ENCODE results near the gene POR.

Gene POR

DNA sequence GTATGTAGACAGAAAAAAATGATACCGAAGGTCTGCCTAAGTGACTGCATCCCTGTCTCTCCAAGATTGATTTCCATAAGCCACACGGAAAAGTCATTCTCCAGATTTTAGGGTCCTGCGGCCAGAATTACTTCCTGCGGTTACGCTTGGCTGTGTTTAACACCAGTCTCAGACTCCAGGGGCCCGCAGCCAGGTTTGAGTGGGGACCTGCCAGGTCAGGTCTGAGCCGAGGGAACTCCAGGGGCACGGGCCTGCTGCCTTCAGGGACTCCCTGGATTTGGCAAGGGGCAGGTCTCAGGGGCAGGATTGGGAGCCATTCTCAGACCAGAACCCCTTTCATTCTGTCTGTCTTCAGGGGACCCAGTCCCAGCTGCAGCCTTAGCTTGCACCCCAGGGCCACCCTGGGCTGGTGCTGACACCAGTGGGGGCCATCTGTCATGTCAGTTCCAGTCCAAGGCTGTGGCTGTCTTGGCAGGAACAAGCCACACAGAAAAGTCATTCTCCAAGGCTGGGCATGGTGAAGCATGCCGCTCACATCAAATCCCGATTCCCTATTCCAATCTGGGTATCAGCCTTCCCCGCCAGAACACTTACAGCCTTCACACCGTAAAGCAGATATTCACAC lies 40.5 kb downstream of the POR start:
- DNase-seq (ENCODE audit: low read depth): no peak

DNA sequence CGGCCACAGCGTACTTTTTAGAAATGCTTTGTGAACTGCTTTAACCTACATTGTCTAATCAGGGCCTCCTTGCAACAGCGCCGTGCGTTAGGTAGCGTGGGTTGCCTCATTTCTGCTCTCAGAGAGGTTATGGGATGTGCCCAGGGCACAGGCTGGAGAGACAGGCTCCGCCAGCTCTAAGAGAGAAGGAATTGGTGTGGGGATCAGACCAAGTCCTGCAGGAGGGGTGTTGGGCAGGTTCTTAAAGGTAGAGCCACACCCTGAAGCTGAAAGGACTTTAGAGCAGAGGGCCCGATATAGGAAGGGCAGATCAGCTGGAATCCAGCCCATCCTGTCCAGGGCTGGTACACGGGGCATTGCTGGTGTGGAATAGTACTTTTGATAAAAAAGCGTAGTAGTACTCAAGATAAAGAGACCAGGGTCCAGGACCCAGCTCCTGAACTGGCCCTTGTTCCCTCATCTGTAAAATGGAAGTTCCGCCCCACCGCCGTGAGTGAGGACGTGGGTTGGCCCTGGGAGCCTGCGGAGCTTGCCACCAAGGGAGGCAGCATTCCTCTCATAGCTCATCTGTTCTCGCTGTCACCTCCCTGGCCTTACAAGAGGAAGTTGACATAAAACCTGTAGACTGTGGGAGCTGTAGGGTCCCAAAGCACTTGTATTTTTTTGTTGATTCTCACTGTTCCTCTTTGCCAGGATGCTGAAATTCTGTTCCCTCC lies 42.2 kb downstream of the POR start:
- no peak for DNase-seq (ENCODE audit: low read depth)

DNA sequence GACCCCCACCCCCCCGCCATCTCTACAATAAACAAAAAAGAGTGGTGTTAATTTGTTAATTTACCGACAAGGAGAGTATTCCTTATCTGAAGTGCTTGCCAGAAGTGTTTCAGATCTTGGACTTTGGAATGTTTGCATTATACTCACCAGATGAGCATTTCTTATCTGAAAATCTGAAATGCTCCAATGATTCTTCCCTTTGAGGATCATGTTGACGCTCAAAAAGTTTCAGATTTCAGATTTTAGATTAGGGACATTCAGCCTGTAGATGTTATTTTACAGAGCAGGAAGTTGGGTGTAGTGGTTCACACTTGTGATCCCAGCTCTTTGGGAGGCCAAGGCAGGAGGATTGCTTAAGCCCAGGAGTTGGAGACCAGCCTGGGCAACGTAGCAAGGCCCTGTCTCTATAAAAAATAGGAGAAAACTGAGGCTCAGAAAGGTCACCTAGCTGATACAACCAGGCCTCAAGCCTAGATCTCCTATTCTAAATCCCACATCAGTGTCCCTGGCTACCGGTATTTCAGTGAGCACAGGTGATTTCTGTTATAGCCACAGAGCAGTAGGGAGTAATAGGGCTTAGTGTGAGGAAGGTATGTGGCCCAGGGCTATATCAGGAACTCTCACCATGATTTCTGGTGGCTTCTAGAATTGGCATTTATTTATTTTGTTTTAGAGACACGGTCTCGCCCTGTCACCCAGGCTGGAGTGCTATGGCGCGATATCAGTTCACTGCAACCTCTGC lies 44.0 kb downstream of the POR start:
- DNase-seq (ENCODE audit: low read depth): no peak

DNA sequence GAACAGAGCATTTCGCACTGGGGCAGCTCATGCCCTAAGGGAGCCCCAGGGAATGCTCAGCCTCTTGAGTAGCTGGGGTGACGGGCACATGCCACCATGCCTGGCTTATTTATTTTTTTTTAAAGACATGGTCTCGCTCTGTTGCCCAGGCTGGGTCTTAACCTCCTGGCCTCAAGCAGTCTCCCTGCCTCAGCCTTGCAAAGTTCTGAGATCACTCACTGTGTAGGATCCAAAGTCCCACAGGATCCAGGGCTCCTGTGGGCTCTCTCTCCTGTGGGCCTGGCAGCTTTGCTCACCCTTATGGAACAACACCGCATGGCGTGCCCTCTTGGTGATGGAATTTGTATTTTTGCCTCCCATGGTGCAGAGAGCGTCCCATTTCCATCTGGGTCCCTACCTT lies 45.4 kb downstream of the POR start:
- no peak for DNase-seq (ENCODE audit: low read depth)

DNA sequence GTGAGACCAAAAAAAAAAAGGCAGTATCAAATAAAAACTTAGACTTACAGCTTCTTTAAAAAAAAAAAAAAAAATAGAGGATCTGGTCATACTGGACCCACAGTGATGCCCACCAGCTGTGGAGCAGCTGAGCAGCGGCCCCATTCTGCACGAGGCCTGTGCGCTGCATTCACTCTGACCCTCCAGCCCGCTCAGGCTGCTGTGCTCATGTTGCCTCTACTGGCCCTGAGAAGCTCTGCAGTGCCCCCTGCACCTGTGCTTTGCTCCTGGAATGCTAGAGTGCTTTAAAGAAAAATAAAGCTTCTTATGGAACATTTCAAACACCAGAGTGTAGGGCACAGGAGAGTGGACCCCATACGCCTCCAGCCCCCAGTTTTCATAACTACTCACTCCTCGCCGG lies 46.3 kb downstream of the POR start:
- DNase-seq (ENCODE audit: low read depth): no peak

DNA sequence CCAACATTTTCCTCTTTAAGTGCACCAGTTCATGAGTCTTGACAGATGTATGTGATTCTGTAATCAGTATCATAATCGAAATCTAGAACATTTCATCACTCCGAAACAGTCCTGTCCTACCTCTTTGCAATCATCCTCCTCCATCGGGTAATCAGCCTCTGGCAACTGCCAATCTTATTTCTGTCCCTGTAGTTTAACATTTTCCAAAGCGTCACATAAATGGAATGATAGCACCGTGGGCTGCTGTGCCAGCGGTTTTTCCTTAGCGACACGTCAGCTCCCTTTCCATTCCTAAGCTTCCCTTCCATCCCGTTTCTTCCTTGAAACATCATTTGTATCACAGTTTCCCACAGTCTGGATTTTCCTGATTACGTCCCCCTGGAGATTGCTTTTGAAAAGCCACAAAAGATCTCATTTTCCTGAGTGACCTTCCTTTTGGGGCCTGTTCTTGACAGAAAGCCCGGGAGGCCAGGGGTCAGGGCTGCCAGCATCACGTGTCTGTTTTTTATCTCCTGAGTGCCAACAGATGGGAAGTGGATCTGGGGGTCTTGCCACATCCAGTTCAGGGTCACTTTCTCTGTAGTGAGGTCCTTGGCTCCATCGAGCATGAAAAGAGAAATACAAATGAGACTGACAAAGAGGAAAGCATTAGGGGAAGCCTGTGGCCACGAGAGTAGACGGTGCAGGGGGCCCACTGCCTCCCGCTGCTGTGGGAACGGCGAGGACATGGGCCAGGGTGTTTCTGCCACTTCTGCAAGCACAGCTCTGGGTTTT lies 47.8 kb downstream of the POR start:
- DNase-seq (ENCODE audit: low read depth): peak; percentile 90

DNA sequence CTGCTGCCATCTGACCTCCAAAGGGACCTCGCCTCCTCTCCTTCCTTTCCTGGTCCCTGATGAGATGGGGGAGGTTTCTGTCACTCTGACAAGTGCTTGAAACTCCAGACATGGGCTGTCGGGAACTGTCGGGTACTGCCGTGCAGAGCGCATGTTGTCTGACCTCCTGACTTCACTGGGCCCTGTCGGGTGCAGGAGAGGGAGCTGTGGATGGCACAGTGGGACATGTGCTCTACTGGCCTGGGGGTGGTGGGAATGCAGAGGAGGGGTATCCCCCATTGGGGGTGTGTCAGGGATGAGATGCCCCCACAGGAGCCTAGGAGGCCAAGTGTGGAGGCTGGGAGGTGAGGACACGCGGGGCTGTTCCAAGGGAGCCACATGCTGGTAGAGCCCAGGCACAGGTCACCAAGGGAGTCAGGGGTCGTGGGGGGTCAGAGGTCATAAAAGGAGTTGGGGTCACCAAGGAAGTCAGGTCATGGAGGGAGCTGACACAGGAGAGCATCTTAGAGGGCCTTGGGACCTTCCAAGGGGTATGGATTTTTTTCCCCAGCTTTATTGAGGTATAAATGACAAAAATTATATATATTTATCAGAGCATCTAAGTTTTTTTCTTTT lies 48.5 kb downstream of the POR start:
- no peak for DNase-seq (ENCODE audit: low read depth)

DNA sequence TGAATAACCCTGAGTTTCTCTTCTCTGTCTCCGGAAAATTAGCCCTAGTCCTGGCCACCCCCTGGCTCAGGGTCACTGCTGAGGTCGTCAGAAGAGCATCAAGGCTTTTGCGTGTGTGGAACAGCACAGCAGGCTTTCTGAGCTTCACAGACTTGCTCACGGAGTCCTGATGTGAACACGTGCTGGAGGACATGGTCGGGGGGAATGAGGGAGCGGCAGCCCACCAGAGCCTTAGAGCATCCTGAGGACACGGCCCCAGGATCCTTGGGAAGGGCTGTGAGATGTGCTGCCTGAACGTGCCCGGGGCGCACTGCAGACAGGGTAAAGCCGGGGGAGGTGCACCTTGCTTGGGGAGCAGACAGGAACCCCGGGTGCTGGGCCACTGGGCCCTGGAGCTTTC lies 50.7 kb downstream of the POR start:
- no peak for DNase-seq (ENCODE audit: low read depth)

DNA sequence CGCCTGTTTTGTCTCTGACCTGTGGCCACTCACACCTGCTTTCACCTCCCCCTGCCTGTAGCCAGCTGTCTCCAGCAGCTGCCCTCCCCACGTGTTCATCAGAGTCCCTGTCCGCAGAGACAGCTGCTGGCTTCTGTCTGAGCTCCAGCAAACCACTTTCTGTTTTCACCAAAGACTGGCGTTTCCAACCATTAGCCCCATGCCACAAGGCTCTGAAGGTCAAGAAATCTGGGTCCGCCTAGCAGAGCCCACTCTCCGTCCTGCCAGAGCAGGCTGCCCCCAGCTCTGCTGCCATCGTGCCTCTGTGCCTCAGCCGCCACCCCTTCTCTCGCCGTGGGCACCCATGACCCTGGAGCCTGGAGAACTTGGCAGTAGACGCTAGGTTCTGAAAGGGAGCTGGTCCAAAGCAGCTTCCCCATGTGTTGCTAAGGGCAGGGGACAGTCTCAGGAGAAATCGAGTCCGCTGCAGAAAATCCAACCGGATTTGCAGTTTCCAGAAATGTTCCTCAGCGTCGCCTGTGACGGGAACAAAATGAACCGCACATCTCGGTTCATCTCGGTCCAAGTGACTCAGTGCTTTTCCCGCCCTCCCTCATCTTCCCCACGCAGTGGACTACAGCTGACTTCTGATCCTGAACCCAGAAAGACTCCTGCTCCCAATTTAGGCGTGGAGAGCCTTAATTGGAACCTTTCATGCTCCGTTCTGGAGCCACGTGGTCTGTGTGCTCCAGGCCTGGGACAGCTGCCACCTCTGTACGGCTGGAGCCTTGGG lies 51.4 kb downstream of the POR start:
- peak; percentile 60 for DNase-seq (ENCODE audit: low read depth)

DNA sequence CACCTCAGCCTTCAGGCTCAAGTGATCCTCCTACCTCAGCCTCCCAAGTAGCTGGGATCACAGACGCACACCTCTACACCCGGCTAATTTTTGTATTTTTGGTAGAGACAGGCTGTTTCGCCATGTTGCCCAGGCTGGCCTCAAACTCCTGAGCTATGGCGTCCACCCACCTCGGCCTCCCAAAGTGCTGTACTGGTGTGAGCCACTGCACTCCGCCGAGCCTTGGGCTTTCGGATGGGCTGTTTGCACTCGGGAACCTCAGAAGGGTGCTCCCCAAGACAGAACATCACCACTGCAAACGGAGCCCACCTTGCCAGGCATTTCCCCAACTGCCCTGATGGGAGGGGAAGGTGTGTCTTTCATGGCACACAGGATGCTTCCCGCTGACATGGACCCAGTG lies 52.1 kb downstream of the POR start:
- DNase-seq (ENCODE audit: low read depth): no peak

DNA sequence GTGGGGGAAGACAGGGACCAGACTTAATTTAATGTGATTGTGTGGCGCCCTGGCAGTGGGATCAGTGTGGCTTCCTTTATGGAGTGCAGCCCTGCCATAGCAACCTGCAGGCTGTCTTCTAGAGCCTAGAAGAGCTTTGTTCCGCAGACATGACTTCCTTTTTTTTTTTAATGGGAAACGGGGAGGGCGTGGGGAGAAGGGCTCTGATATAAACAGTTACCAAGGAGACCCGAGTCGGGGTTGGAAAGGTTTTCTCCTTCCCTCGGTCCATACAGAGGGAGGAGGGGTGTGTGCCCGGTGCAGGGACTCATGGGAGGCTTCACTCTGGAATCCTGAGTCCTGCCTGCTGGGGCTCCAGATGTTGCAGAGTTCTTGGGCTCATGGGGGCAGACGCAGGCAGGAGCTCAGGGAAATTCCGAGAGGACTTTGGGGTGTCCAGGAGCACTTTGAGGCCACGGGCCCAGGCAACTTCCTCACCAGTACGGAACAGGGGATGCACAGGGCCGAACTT lies 52.6 kb downstream of the POR start:
- no peak for DNase-seq (ENCODE audit: low read depth)

DNA sequence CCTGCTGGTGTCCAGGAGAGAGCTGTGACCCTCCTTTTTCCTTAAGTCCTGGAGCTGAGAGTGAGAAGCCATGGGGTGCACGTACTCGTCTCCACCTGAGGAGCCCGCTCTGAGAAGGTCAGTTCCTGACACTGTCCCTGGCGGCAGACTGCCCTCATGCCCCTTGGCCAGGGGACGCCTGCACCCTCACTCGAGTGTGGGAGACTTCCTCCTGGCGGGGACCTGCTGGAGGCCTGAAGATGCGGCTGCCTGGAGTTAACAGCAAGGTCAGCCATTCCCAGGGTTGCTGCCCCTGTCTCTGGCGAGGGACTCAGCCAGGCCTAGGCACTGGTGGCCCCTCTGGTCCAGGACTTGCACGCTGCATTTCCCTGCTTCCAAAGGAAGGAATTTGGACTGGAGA lies 53.1 kb downstream of the POR start:
- DNase-seq (ENCODE audit: low read depth): no peak

DNA sequence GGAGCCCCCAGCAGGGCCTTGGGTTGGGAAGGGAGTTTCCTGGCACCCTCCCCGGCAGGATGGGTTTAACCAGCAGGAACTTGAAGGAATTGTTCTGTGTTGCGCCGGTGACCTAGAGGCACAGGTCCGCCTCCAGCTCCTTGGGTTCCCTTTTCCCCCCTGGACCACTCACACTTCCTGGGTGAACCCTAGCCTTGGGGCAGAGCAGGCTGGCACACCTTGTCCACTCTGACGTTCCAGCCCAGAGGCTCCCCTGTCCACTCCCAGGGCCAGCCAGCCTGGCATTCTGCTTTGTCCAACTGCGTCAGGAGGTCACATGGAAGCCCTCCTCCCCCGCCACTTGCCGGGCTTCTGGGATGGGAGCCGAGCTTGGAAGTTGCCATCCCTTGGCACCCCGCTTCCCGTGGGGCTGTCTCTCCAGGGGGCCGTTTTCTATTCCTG lies 53.6 kb downstream of the POR start:
- DNase-seq (ENCODE audit: low read depth): no peak

DNA sequence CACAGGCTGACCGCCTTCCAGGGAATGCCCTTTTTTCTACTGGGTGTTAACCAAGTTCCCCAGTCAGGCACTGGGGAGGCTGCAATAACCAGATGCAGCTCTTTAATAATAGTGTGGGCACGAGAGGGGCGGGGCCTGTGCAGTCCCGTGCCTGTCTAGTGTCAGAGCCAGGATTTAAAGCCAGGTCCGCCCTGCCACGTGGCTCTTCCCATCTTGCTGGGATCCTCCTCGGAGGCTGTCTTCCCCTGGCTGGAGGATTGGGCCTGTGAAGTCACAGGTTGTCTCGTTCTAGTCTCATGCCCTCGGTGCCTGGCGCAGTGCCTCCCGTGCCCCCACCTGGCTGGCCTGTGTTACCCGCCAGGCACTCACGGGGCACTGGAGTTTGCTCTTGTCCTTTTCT lies 54.2 kb downstream of the POR start:
- DNase-seq (ENCODE audit: low read depth): no peak

DNA sequence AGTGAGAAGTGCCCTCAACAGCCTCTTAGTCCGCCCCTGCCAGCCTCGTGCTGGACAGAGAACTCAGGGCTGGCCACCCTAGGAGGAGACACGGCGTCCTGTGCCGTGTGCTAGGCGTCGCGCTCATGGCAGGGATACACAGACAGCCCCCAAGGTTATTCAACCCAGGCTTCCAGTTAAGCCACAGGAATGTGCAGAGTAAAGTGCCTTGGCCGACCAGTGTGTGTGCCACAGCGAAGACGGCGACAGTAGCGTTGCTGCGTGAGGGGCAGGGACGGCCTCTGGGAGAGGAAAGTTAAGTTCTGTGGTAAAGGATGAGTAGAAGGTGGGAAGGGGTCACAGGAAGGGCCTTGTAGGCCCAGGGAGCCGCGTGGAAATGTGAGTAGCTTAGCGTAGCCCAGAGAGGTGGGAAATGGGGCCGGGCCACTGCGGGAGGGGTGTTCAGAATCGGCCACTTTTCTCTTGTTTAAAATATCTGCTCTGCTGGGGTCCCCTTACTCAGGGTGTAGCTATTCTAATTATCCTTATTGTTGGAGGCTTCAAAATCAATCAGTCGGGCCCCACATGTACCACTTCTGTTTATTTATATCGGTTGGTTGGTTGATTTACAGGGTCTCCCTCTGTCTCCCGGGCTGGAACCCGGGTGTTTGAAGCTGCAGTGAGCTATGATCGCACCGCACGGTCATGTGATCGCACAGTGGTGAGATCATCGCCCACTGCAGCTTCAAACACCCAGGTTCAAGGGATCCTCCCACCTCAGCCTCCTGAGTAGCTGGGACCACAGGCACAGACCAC lies 54.9 kb downstream of the POR start:
- DNase-seq (ENCODE audit: low read depth): no peak

DNA sequence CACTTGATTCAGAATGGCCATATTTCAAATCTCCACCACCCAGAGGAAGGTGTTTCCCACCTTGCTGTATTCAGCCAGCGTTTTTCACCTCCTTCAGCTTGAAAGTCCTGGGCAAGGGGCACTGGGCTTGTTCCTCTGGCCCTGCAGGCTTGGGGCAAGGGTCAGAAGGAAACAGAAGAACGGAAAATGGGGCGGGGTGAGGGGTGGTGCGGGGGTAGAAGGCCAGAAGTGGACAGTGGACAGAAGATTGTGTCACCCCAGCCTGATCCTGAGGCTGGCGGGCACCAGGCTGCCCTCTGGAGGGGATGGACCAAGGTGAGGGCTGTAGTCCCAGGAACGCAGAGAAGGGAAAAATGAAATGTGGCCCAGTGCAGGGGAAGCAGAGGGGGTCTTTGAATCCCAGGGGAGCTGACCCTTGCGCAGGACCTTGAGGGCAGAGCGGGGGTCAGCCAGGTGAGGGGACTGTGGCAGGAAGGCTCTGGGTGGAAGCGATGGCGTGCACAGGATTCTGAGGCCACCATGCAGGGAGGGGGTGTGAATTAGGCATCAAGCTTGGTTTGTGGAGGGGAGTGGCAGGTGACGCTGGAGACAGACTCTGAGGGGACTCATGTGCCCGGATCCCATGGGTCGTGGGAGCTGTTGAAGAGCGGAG lies 56.5 kb downstream of the POR start:
- no peak for DNase-seq (ENCODE audit: low read depth)

DNA sequence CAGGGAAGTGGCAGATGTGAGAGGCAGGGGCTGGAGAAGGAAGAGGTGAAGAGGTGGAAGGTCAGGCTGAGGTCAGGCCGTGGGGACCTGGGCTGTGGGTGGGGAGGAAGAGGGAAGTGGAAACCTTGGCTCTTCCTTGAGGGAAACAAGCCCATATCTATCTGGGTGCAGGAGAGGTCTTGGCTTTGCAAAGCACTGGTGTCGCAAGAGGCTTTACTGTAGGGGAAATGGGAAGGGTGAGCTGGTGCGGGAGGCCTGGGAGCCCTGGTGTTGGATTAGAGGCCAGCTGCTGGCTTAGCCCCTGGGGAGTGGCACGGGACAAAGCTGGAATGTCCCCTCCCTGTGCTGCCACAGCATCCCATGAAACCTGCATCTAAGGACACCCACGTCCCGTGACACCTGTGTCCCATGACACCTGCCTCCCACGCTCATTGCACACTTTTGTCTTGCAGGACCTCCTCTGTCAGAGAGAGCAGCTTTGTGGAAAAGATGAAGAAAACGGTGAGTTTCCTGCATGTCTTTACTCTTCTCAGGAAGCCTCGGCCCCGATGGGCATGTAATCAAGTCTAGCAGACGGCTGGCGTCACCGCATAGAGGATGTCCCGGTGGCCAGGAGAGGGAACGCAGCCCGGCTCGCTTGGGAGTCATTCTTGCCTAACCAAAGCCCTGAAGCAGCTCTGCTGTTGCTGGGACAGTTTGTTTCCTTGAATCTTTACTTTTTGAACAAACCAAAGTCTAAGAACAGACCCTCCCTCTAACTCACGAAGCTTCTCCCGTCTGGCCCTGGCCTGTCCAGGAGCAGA lies 57.2 kb downstream of the POR start:
- DNase-seq (ENCODE audit: low read depth): no peak

DNA sequence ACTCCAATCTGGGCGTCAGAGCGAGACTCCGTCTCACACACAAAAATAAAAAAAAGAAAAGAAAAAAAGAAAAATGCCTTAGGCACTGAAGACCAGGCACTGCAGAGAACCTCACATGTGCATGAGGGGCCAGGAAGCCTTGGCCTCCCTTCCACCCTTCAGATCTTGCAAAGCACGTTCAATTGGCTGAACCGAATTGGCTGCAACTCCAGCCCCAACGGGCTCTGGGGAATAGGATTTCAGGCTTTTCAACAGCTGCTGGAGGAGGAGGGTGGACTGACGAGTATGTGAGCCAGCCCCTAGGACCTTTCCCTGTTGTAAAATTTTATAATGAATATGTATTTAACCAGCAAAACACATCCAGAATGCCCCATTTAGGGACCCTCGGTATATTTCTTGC lies 62.8 kb downstream of the POR start:
- DNase-seq (ENCODE audit: low read depth): peak; percentile 44
